ENCODE data around the gene C1orf122. TPM values are rescaled to one million over a fixed set of nuclear protein-coding genes. Genes with fewer than 3 reads are reported as not detected.

The C1orf122 gene
- total and polyA plus RNA-seq, 2 of the 13 experiments (the other 11 are each of a cell fraction or from before 2014, with no cell fraction given): 18.7 to 40.6 TPM

- TF ChIP-seq IKZF5 (CRISPR knock-in tag; IDR thresholded peaks at IDR 0.05): no peak
- TF ChIP-seq ZUFSP (CRISPR knock-in tag; IDR thresholded peaks at IDR 0.05; ENCODE audit: borderline replicate concordance): no peak
- TF ChIP-seq TSC22D2 (CRISPR knock-in tag; IDR thresholded peaks at IDR 0.05; ENCODE audit: borderline replicate concordance): 0 out of 2 replicates have a peak, but pooled peaks have one; percentile 34
- TF ChIP-seq NFKB2 (CRISPR knock-in tag; IDR thresholded peaks at IDR 0.05; ENCODE audit: borderline replicate concordance): no peak
- no peak for TF ChIP-seq ZNF446 (CRISPR knock-in tag; IDR thresholded peaks at IDR 0.05)
- TF ChIP-seq, protein P1, sequence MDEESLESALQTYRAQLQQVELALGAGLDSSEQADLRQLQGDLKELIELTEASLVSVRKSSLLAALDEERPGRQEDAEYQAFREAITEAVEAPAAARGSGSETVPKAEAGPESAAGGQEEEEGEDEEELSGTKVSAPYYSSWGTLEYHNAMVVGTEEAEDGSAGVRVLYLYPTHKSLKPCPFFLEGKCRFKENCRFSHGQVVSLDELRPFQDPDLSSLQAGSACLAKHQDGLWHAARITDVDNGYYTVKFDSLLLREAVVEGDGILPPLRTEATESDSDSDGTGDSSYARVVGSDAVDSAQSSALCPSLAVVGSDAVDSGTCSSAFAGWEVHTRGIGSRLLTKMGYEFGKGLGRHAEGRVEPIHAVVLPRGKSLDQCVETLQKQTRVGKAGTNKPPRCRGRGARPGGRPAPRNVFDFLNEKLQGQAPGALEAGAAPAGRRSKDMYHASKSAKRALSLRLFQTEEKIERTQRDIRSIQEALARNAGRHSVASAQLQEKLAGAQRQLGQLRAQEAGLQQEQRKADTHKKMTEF (CRISPR knock-in tag; IDR thresholded peaks at IDR 0.05): no peak
- no peak for TF ChIP-seq ZNF75D (CRISPR knock-in tag; IDR thresholded peaks at IDR 0.05; ENCODE audit: borderline replicate concordance)
- TF ChIP-seq SUZ12 (IDR thresholded peaks at IDR 0.05; ENCODE audit: low read depth, low read length): no peak
- no peak for TF ChIP-seq BCL6 (CRISPR knock-in tag; IDR thresholded peaks at IDR 0.05)
- TF ChIP-seq ZMYM4 (CRISPR knock-in tag; IDR thresholded peaks at IDR 0.05): no peak
- no peak for TF ChIP-seq ERF (CRISPR knock-in tag; IDR thresholded peaks at IDR 0.05)
- TF ChIP-seq SRSF1 (optimal IDR thresholded peaks at IDR 0.05; ENCODE audit: low read depth, low read length): no peak
- no peak for TF ChIP-seq MTF2 (CRISPR knock-in tag; IDR thresholded peaks at IDR 0.05; ENCODE audit: borderline replicate concordance)
- TF ChIP-seq ZNF800 (CRISPR knock-in tag; IDR thresholded peaks at IDR 0.05): no peak
- TF ChIP-seq GTF3A (CRISPR knock-in tag; conservative IDR thresholded peaks at IDR 0.05): no peak
- no peak for TF ChIP-seq ZBTB46 (CRISPR knock-in tag; IDR thresholded peaks at IDR 0.05; ENCODE audit: borderline replicate concordance)
Measured at GRCh38 chr1:37795340-37796125, 12.1 kb upstream of the C1orf122 start (continued).
